HuH-7.5 (cell line): ENCODE measurements around the gene NIPA2.

Experiments used
- DNase-seq: peaks from one replicate; pipeline ENCODE4 v3.0.0; 2011; ENCODE audit warnings: low spot score

The NIPA2 gene

DNA sequence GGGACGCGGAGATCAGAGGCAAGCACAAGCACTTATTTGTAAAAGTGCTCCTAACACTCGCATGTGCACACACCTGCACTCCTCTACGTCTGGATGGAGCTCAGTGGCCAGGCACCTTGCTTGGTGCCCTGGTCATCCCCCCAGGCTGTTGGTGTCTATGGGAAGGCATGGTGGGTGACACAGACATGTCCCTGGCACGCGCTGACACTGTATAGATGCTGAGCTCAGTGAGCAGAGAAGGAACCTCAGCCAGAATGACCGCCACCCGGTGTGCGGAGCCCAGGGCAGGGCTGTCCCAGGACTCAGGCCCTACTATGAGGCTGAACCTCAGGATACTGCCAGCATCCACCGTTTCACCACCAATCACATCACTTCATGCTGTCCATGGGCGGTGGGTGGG, 64.5 kb downstream of the NIPA2 start:
- no peak for DNase-seq

DNA sequence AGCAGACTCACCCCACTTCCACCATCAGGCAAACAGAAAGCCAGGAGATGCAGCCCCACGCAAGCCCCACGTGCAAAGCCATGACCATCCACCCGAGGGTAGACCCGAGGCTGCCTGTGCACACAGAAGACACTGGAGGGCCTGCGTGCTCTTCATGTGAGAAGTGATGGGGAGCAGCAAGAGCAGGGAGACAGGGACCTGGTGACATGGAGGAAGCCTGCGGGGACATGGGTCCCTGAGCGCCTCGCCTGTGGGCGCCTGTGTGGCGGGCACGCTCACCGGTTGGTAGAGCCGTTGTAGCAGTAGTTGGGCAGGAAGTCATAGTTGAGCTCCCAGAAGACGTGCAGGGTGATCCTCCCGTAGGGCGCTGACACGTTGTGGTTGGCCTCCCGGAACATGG, 65.0 kb downstream of the NIPA2 start:
- DNase-seq = no peak

DNA sequence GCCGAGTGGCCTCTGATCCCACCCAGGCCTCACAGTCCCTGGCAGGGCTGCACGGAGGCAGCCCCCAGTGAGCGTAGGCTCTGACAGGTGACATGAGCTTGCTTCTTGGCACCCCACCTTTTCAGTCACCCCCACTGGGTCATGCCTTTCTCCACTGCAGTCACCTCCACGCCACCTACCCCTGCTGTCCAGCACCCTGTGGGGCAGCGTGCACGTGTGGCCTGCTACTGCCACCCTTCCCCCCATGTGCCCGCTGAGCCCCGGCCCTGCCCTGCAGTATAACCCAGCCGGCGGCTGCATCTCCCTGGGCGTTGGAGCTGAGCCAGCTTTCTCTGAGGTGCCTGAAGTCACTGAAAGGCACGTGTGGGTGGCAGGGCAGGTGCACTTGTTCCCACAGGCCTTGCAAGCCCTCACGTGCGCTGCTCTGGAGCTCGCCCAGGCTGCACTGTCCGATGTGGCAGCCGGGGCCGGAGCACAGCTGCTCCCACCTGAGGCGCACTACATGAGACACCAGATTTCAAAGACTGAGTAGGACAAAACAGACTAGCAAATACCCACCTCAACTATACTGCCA, 65.6 kb downstream of the NIPA2 start:
- DNase-seq = no peak

DNA sequence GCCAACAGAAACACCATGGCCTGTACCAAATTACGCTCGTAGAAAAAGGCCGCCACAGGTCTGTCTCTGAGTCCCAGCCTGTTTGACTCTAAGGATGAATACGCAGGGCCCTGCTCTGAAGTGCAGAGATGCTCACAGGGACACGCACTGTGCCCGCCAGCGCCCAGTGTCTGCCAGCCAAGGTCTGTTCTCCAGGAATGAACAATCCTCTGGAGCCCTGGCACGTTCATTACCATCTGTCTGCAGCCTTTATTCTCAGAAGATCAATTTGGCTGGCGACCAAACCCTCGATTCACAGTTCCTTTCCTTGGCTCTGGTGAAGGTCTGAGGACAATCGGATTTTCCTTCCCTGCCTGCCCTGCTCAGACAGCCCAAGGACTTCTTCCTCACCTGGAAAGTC, 66.3 kb downstream of the NIPA2 start:
- no peak for DNase-seq

DNA sequence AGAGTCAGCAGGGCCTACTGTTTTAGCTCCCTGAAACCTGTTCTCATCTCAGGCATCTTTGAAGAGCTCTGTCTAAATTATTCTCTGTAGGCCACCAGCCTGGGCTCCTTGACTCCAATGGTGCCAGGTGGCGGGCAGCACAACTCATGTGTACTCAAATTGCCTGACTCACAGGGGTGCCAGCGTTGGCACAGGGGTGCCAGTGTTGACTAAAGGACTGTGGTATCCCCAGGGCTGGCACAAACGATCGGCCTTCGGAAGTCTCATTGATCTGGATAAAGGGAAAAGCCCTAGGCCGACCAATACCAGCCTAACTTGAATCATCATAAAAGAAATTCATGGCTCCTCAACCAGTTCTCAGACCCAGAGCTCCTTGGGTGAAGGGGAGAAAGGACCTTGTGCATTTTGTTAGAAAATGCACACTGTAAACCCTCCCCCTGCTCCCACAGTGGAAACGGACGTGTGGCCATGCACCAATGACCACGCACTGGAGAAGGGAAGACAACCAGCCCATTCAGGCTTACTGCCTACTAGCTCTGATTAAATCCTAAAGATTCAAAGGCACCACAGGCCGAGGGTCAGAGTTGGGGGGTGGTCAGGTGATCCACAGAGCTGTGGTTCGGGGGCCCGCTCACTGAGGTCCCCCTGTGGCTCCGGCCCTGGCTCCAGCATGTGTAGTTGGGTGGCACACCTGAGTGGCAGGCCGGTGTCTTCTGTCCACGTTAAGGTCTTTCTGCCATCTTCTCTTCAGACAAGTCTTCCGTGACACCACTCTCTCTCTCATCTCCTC, 68.9 kb downstream of the NIPA2 start:
- no peak for DNase-seq

DNA sequence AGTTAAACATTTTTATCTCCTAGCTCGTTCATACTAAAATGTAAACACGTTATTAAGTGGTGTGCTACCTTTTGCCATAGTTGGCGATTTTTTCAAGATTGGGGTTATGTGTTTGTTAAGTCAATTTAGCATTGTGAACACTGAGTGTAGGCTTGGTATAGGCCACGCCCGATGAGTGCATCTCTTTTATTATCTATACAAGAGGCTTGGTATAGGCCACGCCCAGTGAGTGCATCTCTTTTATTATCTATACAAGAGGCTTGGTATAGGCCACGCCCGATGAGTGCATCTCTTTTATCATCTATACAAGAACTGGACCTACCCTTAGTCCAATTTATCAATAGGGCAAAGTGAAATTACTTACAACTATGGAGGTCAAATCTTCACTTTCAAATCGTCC, 70.4 kb downstream of the NIPA2 start:
- DNase-seq = no peak

DNA sequence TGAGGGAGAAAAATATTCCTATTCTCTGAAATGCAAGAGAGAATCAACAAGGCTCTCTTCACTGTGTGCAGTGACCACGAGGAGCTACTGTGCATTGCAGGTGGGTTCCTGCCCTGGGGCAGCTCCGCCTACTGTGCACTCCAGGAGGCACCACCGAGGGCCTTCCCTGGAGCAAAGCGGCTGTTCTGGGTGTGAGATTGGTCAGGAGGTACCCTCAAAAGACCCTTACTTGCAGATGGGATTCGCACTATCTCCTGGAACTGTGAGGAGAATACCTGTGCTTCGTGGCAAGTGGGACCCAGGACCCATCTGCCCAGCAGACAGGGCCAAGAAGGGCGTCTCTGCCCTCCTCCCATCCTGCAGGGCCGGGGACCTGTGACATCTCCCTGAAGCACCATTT, 72.8 kb downstream of the NIPA2 start:
- no peak for DNase-seq

DNA sequence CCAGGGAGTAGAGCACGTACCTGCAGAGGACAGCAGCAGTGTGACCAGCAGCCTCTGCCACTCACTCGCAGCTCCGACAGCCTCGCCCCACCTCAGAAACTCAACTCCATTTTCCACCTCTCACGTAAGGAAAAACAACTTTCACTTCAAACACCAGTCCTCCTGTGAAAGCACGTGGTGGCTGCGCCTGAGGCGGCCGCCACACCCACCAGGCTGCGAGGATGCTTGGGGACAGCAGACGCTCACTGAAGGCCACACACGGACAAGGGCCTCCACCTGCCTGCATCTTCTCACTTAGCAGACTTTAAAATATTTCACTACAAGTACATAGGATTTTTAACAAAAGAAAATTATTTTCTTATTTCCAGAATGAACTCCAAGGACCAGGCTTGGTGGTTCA, 73.8 kb downstream of the NIPA2 start:
- DNase-seq = no peak

DNA sequence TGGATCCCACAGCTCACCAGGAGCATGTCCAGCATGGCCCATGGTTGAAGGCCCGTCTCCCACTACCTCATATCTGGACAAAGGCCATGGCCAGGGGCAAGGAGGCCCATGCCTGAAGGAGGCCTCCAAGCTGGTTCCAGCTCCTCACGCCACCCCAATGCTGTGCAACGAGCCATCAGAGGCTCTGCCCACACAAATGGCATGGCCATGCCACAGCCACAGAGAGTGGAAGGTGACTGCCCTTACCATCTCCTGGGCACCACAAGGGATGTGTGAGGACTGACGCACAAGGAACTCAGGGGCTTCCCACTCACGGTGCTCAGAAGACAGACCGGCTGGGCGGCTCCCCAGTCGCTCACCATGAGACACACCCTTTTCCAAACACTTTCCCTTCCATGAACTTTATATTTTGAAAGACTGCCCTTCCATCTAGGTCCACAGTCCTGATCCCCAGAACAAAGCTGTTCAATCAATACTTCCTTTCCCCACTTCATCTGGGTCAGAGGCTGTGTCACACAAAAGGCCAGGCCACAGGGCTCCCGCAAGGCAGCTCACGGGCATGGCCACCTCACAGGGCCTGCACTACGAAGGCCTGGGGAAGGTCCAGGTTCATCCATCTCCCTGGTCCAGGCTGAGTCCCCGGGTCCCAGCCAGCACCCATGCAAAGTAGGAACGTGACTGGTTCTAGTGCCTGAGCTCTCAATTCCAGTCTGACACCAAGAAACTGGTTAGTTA, 75.3 kb downstream of the NIPA2 start:
- DNase-seq = no peak

DNA sequence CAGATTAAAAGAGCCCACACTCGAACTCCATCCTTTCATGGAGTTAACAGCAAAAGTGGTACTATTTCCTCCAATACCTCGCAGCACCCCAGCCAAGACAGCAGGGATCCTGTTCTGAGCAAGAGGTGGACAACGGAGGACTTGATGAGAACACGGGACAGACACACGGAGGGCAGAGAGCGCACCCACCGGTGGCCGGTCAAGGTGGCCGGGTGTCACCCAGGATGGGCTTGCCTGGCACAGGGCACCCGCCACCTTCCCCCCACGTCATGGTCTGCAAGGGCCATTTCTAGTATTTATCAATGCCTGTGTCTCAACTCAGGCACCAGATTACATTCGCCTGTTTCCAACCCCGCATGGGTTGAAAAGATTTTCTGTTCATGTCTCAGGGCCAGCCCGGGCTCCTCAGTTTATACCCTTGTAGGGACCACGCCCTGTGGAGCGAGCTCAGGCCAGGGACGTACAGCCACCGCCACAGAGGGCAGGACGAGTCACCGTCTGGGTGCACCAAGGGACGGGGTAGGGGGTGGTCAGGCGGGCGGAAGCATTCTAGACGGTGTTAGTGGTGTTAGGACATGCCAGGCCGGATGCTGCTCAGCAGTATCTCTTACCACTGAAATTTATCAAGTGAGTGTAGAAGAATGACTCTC, 77.5 kb downstream of the NIPA2 start:
- DNase-seq = no peak

DNA sequence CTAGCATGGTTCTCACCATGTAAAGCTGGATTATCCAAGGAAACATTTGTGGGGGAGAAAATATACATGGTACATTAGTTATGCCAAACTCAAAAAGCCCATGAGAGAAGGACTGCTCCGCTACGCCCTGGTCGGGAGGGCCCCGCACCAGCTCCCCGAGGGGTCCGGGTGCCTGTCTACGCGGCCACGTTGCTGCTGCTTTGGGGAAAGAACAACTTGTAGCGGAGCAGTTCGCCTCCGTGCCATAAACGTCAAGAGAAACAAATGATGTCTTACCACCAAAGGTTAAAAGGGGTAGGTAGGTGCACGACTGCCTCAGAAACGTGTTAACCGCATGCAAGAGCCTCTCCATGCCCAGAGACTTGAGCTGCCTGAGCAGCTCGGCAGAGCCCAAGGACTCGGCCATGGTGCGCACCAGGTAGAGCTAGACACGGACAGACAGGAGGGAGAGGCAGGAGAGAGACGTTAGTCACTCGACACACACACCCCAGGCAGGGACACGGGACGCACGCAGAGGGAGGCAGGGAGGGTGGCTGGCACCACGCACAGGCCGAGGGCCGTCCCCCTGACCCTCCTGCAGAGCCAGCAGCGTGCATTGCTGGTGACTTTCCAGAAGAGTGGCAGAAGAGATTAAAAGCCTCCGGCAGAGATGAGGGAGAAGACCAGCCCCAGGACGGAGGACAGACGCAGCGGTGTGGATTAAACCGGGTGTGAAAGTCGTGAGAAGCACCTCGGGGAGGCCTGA, 78.3 kb downstream of the NIPA2 start:
- no peak for DNase-seq

DNA sequence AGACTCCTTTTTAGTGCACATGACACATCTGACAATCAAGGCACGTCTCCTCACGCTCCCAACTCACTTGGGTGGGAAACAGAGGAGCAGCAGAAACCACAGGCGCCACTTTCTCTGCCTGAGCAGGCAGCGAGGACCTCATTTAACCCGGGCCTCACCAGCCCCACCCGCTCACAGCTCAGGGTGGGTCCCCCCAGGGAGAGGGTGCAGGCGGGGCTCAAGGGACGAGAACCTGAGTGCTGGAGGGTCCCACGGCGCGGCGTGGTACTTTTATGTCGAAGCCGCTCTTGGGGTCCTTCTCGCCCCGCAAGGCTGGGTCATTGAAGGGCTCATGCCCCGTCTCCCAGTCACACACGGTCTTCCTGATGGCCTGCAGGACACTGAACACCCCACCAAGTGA, 79.1 kb downstream of the NIPA2 start:
- DNase-seq = no peak
